Suprapubic skin (tissue), 2 donors: ENCODE measurements around the gene TMEM175.

Source experiments
- EP300 ChIP-seq: sonication (generic); formaldehyde crosslinking; IDR thresholded peaks from one replicate; pipeline ENCODE4 v1.6.1; 2017; ENCODE audit warnings: antibody characterized with exemption
- POLR2A ChIP-seq, 2 donors: fragments of 450-650 bp; IDR thresholded peaks; one replicate each; pipeline ENCODE4 v1.6.1; 2017; ENCODE audit warnings: antibody characterized with exemption in 2 of 2, mild to moderate bottlenecking in 2 of 2, moderate library complexity in 2 of 2

DNA sequence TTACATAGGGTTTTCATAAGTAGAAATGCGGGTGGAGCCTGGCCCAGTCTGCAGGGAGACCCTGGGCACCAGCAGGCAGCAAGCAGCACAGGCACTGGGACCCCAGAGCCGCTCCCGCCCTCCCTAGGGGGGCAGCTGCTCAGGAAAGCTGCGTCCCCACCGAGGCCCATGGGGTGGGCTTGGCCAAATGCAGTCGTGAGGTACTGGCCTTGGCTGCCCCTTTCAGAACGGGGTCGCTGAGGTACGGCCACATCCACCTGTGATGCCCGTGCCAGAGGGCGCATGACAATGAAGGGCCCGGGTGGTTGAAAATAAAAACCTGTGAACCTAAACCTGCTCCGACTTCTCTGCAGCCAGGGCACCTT lies 16.7 kb downstream of the TMEM175 start:
- no peak for TF ChIP-seq POLR2A (IDR thresholded peaks at IDR 0.05)
- no peak for TF ChIP-seq EP300
